GM12801 (cell line): ENCODE data around the gene KCTD17.

ENCODE experiments used
- TF ChIP-seq, protein P1 (sequence below): IDR thresholded peaks from one replicate; pipeline ENCODE4 v1.5.1; 2011; ENCODE audit warnings: control low read depth; ENCODE audit not compliant: insufficient read length; ENCODE audit errors: extremely low read depth

KCTD17 gene

DNA sequence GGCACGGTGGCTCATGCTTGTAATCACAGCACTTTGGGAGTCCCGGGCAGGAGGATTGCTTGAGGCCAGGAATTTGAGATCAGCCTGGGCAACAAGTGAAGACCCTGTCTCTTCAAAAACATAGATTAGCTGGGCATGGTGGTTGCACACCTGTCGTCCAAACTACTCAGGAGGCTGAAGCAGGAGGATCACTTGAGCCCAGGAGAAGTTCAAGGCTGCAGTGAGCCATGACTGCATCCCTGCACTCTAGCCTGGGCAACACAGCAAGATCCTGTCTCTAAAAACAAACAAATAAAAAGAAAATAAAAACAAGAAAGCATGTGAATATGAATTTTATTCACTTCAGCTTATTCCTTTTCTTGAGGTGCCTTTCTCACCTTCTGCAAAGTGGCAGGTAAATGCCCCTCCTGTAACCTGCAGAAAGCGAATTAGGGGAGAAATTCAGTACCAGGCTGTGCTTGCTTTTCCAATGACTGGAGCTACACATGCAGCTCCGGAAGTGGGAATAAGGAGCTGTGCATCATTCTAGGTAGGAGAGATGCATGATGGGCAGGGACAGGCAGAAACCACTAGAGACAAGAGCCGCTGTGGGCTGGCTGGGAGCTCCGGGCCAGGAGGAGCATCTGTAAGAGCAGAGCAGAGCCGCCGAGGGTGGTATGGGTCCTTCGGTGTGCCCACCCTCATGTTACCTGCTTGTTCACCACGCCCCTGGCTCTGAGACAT is 14.7 kb upstream of the KCTD17 start:
- TF ChIP-seq, protein P1, sequence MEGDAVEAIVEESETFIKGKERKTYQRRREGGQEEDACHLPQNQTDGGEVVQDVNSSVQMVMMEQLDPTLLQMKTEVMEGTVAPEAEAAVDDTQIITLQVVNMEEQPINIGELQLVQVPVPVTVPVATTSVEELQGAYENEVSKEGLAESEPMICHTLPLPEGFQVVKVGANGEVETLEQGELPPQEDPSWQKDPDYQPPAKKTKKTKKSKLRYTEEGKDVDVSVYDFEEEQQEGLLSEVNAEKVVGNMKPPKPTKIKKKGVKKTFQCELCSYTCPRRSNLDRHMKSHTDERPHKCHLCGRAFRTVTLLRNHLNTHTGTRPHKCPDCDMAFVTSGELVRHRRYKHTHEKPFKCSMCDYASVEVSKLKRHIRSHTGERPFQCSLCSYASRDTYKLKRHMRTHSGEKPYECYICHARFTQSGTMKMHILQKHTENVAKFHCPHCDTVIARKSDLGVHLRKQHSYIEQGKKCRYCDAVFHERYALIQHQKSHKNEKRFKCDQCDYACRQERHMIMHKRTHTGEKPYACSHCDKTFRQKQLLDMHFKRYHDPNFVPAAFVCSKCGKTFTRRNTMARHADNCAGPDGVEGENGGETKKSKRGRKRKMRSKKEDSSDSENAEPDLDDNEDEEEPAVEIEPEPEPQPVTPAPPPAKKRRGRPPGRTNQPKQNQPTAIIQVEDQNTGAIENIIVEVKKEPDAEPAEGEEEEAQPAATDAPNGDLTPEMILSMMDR, result no peak

DNA sequence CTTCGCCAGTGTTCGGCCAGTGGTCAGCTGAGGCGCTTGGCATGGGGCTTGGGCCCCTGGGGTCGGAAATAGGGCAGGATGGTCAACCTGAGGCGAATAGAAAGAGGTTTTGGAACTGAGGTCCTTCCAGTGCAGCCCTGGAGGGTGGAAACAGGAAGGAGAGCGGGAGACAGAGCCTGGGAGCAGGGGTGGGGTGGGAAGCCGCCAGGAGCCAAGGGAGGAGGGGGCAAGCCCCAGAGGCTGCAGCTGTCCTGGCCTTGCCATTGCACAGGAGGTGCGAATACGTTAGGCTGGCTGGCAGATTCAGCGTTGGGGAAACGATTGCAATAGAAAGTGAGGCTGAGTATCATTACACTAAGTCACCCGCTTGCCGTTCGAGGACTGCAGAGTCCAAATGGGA is 13.9 kb upstream of the KCTD17 start:
- TF ChIP-seq, protein P1, result no peak

DNA sequence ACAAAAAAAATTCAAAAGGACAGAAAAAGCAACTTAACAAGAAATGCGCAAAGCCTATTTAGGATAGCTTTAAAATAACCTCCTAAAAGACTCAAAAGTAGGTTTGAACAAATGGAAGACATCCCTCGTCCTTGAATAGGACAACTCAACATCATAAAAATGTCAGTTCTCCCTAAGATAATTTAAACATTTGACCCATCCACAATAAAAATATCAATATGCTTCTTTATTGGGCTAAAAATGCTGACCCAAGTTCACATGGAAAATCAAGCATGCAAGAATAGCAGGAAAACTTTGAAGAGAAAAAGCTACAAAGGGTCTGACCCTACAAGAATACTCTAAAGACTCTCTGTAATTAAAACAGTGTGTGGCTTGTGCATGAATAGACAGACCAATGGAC is 12.1 kb upstream of the KCTD17 start:
- TF ChIP-seq, protein P1, result no peak

DNA sequence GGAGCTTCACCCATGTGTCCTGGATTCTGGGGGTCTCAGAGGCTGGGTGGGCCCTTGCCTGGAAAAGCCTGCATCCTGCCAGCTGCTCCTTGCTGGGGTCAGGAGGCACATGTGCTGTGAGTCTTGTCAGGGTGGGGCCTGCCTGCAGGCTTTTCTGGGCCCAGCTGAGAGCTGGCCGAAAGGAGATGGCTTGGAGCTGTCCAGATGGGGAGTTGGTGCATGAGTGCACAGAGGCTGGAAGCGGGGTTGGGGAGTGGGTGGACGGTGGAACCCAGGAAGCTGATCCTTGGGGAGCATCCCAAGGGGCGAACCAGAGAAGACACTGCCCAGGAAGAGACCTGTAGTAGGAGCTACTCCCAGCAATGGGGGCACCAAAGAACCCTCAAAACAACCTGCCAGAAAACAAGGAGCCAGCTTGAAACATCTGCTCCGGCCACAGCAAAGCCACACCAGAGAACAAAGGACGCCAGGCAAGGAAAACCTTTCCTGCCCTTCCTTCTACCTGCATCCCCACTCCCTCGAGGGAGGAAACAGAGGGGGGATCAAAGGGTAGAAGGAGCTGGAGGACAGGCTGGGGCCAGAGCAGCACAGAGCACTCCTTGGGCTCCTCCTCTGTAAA is 8.2 kb upstream of the KCTD17 start:
- TF ChIP-seq, protein P1, result no peak

DNA sequence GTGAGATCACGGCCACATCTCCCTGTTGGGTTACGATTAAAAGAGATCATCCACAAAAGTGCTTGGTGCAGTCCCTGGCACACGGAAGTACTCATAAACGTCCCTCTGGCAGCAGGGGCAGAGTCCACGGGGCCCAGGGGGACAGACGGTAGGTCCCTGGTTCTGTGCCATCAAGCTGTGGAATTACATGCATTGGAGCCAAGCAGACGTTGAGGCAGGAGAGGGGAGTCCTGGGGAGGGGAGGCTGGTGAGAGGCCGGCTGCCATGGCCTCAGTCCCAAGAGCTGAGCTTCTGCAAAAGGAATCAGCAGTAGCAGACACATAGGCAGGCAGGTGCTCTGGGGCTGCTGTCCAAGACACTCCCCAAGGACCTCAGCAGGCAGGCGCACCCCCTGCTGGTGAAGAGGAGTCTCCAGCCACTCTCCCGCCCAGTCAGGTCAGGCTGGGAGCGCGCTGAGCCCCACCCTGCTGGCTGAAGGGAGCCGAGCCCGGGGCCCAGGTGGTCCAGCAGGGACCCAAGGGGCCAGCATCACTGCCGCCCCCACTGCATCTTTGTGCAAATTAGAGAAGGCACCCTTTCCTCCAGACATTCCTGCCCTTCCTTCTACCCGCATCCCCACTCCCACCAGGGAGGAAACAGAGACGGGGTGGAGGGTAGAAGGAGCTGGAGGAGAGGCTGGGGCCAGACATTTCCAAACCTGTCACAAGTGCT is 7.6 kb upstream of the KCTD17 start:
- TF ChIP-seq, protein P1, result no peak

DNA sequence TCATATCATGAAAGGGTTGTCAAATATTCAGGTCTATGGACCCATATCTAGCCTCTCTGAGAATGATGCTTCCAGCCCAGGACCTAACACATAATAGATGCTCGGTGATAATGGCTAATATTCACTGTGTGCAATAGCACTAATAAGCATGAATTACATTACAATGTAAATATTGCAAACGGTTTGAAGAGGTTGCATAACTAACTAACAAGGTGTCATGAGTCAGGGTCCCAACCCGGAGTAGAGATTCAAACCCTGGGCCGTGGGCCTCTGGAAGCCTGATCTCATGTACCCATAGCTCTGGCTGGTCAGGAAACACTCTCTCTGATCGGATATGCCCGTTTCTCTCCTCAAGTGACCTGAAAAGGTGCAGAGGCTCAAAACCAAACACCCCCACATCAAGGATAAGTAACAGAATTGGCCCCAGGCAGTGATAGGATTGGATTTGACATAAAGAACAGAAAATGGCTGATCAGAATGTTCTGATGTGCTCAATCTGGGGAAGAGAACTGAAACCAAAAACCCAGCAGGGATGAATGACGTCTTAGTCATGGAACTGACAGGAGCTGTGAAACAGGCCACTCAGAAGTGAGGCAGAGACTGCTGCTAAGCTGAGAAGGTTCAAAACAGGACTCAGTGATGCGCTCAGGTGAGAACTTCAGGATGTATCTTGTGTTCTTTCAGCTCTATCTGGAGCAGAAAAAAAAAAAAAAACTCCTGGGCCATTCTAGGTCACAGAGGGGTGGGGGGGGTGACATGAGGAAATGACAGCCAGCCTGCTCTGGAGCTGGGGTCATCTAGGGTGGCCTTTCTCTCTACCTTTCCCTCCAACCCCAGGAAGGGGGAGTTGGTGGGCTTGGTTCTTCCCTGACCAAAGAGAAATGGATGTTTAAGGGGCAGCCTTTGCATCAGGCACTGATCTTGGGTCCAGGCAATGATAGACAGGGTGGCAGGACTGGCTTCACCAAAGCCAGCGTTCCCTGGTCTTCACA is 6.6 kb upstream of the KCTD17 start:
- TF ChIP-seq, protein P1, result no peak

DNA sequence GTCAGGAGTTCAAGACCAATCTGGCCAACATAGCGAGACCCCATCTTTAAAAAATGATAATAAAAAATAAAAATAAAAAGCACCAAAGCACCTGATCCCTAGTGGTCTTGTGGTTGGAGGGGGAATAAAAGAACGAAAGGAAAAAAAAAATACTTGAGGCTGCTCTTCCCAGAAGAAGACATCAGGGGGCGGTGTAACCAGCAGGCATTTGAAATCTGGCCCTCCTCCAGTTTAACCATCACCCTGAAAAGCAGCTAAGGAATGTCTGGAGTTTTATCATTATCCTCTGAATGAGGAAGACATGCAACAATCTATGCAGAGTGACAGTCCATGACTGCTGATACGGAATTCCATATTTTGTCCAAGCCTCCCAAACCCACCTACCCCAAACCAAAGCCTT is 5.6 kb upstream of the KCTD17 start:
- TF ChIP-seq, protein P1, result no peak
